ENCODE results near the gene CCN5. TPM values are rescaled to one million over a fixed set of nuclear protein-coding genes. Genes with fewer than 3 reads are reported as not detected.

CCN5 gene
- total and polyA plus RNA-seq, 2 of the 8 experiments (the other 6 are each of a cell fraction or from before 2014, with no cell fraction given) = not detected

- H2AK5ac ChIP-seq (ENCODE audit: low read depth, low read length) = no peak overlapping the region
- TF ChIP-seq ATF3 (IDR thresholded peaks at IDR 0.05; ENCODE audit: insufficient read depth, low read depth, low read length) (no peak), CBX8 (IDR thresholded peaks at IDR 0.05; ENCODE audit: borderline replicate concordance, low read depth, low read length) (no peak), FOSL1 (IDR thresholded peaks at IDR 0.05; ENCODE audit: insufficient read depth, low read depth, low read length) (no peak), TAF7 (optimal IDR thresholded peaks at IDR 0.05; ENCODE audit: borderline replicate concordance, low read depth, low read length) (no peak), PHF8 (conservative IDR thresholded peaks at IDR 0.05; ENCODE audit: low read depth, low read length) (no peak), SP2 (IDR thresholded peaks at IDR 0.05; ENCODE audit: low read length) (no peak), KDM4A (IDR thresholded peaks at IDR 0.05; ENCODE audit: low read depth, low read length, severe bottlenecking) (no peak), TAF1 (IDR thresholded peaks at IDR 0.05; ENCODE audit: low read depth, low read length) (no peak), GABPA (IDR thresholded peaks at IDR 0.05; ENCODE audit: borderline replicate concordance, insufficient read depth, low read length) (no peak), CBX5 (IDR thresholded peaks at IDR 0.05; ENCODE audit: low read depth, low read length) (no peak), SRF (IDR thresholded peaks at IDR 0.05; ENCODE audit: low read depth, low read length) (no peak), BCL11A (IDR thresholded peaks at IDR 0.05; ENCODE audit: low read depth in 2 of 2, low read length in 2 of 2) (no peak), SIN3A (conservative IDR thresholded peaks at IDR 0.05 in 1 of 2, IDR thresholded peaks at IDR 0.05 in 1 of 2; ENCODE audit: low read depth in 1 of 2, low read length in 2 of 2) (no peak), YY1 (IDR thresholded peaks at IDR 0.05; ENCODE audit: low read depth, low read length) (no peak)
Measured at GRCh38 chr20:44698351-44698750, 16.8 kb upstream of the CCN5 start.

More at GRCh38 chr20:44698351-44698750, 16.8 kb upstream of the CCN5 start:
- DNase-seq (ENCODE audit: low read depth in 1 of 2, low spot score in 2 of 2) (no peak), FAIRE-seq (no peak)
- H2AFZ ChIP-seq (ENCODE audit: low read length) = no peak overlapping the region
- no peak overlapping the region for H3K56ac ChIP-seq (replicated peaks; ENCODE audit: insufficient read length, low read depth, low read length)
- H3K4ac ChIP-seq (replicated peaks; ENCODE audit: insufficient read length, low read depth, low read length) = no peak overlapping the region
- H3K79me2 ChIP-seq (ENCODE audit: control insufficient read depth in 1 of 2, insufficient read depth in 2 of 2, low read length in 2 of 2) = no peaks in the 10 kb centered on the region
- no peak overlapping the region for H2BK5ac ChIP-seq (ENCODE audit: low read depth, low read length)
- no peak overlapping the region; the same call in 1 of the 2 replicates for H2BK20ac ChIP-seq (ENCODE audit: low read length)
- H4K91ac ChIP-seq (replicated peaks; ENCODE audit: insufficient read length, low read length) = no peak overlapping the region
- POLR2A ChIA-PET (ENCODE audit: partially characterized antibody) = interaction anchor here (1.2 kb wide), 1 partner anchor 19 kb away, joined by 3 read pairs; no protein-coding TSS in a partner anchor
- no peak overlapping the region for H3K23ac ChIP-seq (ENCODE audit: insufficient read length)
- no peak overlapping the region for H3K27ac ChIP-seq (ENCODE audit: low read depth, low read length)
- no peak overlapping the region for H2BK15ac ChIP-seq (ENCODE audit: low read length)
- CTCF ChIA-PET (ENCODE audit: partially characterized antibody) = interaction anchor here (0.7 to 1.4 kb wide), 5 partner anchors 13 to 309 kb away, joined by 3 to 8 read pairs (median 4); no protein-coding TSS in a partner anchor
- H3K36me3 ChIP-seq (ENCODE audit: control insufficient read depth in 2 of 4, insufficient read depth in 4 of 4, low read length in 3 of 4) = no peaks in the 10 kb centered on the region
- no peak overlapping the region for H3K14ac ChIP-seq (ENCODE audit: insufficient read length)
- no peaks in the 10 kb centered on the region for H3K9me3 ChIP-seq (ENCODE audit: insufficient read depth in 2 of 2, low read depth in 1 of 2, low read length in 1 of 2)
- no peak overlapping the region for H3K4me3 ChIP-seq (ENCODE audit: extremely low read depth in 1 of 4, insufficient read depth in 2 of 4, low read depth in 3 of 4, low read length in 4 of 4)
- no peaks in the 10 kb centered on the region for H3K23me2 ChIP-seq (ENCODE audit: low read depth, low read length)
- H2BK120ac ChIP-seq (replicated peaks; ENCODE audit: low read depth, low read length) = no peak overlapping the region
- no peak overlapping the region for H3K9ac ChIP-seq (replicated peaks in 1 of 4; ENCODE audit: extremely low read depth in 1 of 4, low read depth in 3 of 4, low read length in 3 of 4)
- WGBS, 2 experiments (ENCODE audit: extremely low coverage in 1 of 2, insufficient coverage in 1 of 2, insufficient read length in 1 of 2, insufficient replicate concordance in 2 of 2, low coverage in 1 of 2, low lambda C conversion rate in 2 of 2, missing lambda C conversion rate in 1 of 2) = 80% methylated on average over 3 of the region's 3 CpGs; no CpG with 5 or more reads in 1 of the 2 experiments
- H3K79me1 ChIP-seq (ENCODE audit: low read depth, low read length) = no peaks in the 10 kb centered on the region
- H2BK12ac ChIP-seq (ENCODE audit: low read depth, low read length) = no peak overlapping the region
- no peak overlapping the region for H3K18ac ChIP-seq (ENCODE audit: extremely low read depth, low read length)
- H4K5ac ChIP-seq (ENCODE audit: insufficient read length, low read depth, low read length) = no peak overlapping the region
- H4K20me1 ChIP-seq (replicated peaks in 1 of 2; ENCODE audit: control insufficient read depth in 1 of 2, insufficient read depth in 2 of 2, low read length in 2 of 2) = no peaks in the 10 kb centered on the region
- H3K27me3 ChIP-seq (replicated peaks in 1 of 4; ENCODE audit: control insufficient read depth in 3 of 4, extremely low read depth in 1 of 4, insufficient read depth in 3 of 4, low read length in 3 of 4) = no peaks in the 10 kb centered on the region
- H3K4me1 ChIP-seq (replicated peaks in 1 of 4; ENCODE audit: control insufficient read depth in 3 of 4, insufficient read depth in 4 of 4, low read length in 3 of 4) = peaks cover 2 to 14% (median 10%) of the 10 kb centered on the region in 4 experiments
- no peak overlapping the region for H3K4me2 ChIP-seq (ENCODE audit: insufficient read depth in 1 of 2, low read depth in 2 of 2, low read length in 2 of 2)
- no peak overlapping the region for H4K8ac ChIP-seq (ENCODE audit: extremely low read depth, insufficient read depth, low read length)

All from H1 (cell line).